Liver (tissue), 9 donors: ENCODE results near the gene LGI1. TPM values are rescaled to one million over a fixed set of nuclear protein-coding genes. Genes with fewer than 3 reads are reported as not detected.

Experiments used
- DNase-seq: peaks from one replicate; pipeline ENCODE4 v3.0.0-alpha.2; 2017; ENCODE audit warnings: low spot score
- H3K27ac ChIP-seq, 2 donors: one replicate each; pipeline ENCODE4 v1.7.0; 2013; ENCODE audit warnings: inconsistent platforms in 2 of 2, low read length in 2 of 2, control low read depth in 1 of 2, low read depth in 1 of 2, mild to moderate bottlenecking in 1 of 2
- H3K27me3 ChIP-seq, 4 donors: one replicate each; pipeline versions ENCODE4 v1.6.1 to v1.7.0; 2013; ENCODE audit warnings: low read length in 3 of 4, inconsistent platforms in 1 of 4, mild to moderate bottlenecking in 1 of 4, moderate library complexity in 1 of 4; ENCODE audit not compliant: control insufficient read depth in 4 of 4, insufficient read depth in 4 of 4
- H3K36me3 ChIP-seq, 4 donors: one replicate each; pipeline versions ENCODE4 v1.6.1 to v1.7.0; 2013; ENCODE audit warnings: low read length in 3 of 4, mild to moderate bottlenecking in 3 of 4, low read depth in 1 of 4, moderate library complexity in 1 of 4; ENCODE audit not compliant: control insufficient read depth in 4 of 4, insufficient read depth in 3 of 4
- H3K4me1 ChIP-seq, 4 donors: one replicate each; pipeline versions ENCODE4 v1.6.1 to v1.7.0; 2013; ENCODE audit warnings: low read length in 3 of 4, mild to moderate bottlenecking in 3 of 4, moderate library complexity in 1 of 4; ENCODE audit not compliant: control insufficient read depth in 4 of 4, insufficient read depth in 4 of 4
- H3K4me3 ChIP-seq, 3 donors: one replicate each; pipeline versions ENCODE4 v1.6.1 to v1.7.0; 2013; ENCODE audit warnings: low read length in 3 of 3, control low read depth in 1 of 3, low read depth in 1 of 3, mild to moderate bottlenecking in 1 of 3
- H3K9ac ChIP-seq, 2 donors: one replicate each; pipeline ENCODE4 v1.7.0; 2013; ENCODE audit warnings: low read length in 2 of 2, mild to moderate bottlenecking in 2 of 2, moderate library complexity in 2 of 2, control low read depth in 1 of 2, low read depth in 1 of 2
- H3K9me3 ChIP-seq, 4 donors: one replicate each; pipeline versions ENCODE4 v1.6.1 to v1.7.0; 2013; ENCODE audit warnings: low read length in 3 of 4; ENCODE audit not compliant: control insufficient read depth in 4 of 4
- ATF3 ChIP-seq: IDR thresholded peaks from 2 replicates; pipeline ENCODE4 v1.6.1; 2016; ENCODE audit warnings: antibody characterized with exemption
- CTCF ChIP-seq: fragments of 150-350 bp; IDR thresholded peaks from 2 replicates; pipeline ENCODE4 v1.5.1; 2017; ENCODE audit warnings: improper control_type of control experiment, low read depth, low read length; ENCODE audit not compliant: missing input control
- EGR1 ChIP-seq, 2 donors: IDR thresholded peaks; 2 replicates each; pipeline ENCODE4 v1.6.1; 2016 to 2018; ENCODE audit warnings: antibody characterized with exemption in 2 of 2, low read depth in 2 of 2
- FOXA1 ChIP-seq: IDR thresholded peaks from 2 replicates; pipeline ENCODE4 v1.6.1; 2016; ENCODE audit warnings: antibody characterized with exemption
- FOXA2 ChIP-seq: IDR thresholded peaks from 2 replicates; pipeline ENCODE4 v1.6.1; 2016; ENCODE audit warnings: antibody characterized with exemption
- GABPA ChIP-seq, 2 donors: IDR thresholded peaks in 1 of 2; conservative IDR thresholded peaks in 1 of 2; 2 replicates each; pipeline ENCODE4 v1.6.1; 2016; ENCODE audit warnings: antibody characterized with exemption in 2 of 2, mild to moderate bottlenecking in 1 of 2, moderate library complexity in 1 of 2
- HNF4A ChIP-seq, 2 donors: conservative IDR thresholded peaks; 2 replicates each; pipeline ENCODE4 v1.6.1; 2016; ENCODE audit warnings: antibody characterized with exemption in 2 of 2, mild to moderate bottlenecking in 2 of 2
- HNF4G ChIP-seq: IDR thresholded peaks from 2 replicates; pipeline ENCODE4 v1.6.1; 2016; ENCODE audit warnings: antibody characterized with exemption
- JUND ChIP-seq, 2 donors: IDR thresholded peaks; 2 replicates each; pipeline ENCODE4 v1.6.1; 2016; ENCODE audit warnings: antibody characterized with exemption in 2 of 2
- MAX ChIP-seq: IDR thresholded peaks from 2 replicates; pipeline ENCODE4 v1.6.1; 2016; ENCODE audit warnings: antibody characterized with exemption
- NR2F2 ChIP-seq: IDR thresholded peaks from 2 replicates; pipeline ENCODE4 v1.6.1; 2016; ENCODE audit warnings: antibody characterized with exemption
- RAD21 ChIP-seq, 2 donors: IDR thresholded peaks; 2 replicates each; pipeline ENCODE4 v1.6.1; 2016; ENCODE audit warnings: antibody characterized with exemption in 2 of 2, mild to moderate bottlenecking in 2 of 2
- REST ChIP-seq: IDR thresholded peaks from 2 replicates; pipeline ENCODE4 v1.6.1; 2016; ENCODE audit warnings: antibody characterized with exemption, mild to moderate bottlenecking
- RXRA ChIP-seq, 2 donors: IDR thresholded peaks; 2 replicates each; pipeline ENCODE4 v1.6.1; 2017 to 2018; ENCODE audit warnings: antibody characterized with exemption in 2 of 2, mild to moderate bottlenecking in 1 of 2
- SP1 ChIP-seq: IDR thresholded peaks from 2 replicates; pipeline ENCODE4 v1.6.1; 2018; ENCODE audit warnings: antibody characterized with exemption, mild to moderate bottlenecking
- TAF1 ChIP-seq: conservative IDR thresholded peaks from 2 replicates; pipeline ENCODE4 v1.6.1; 2016; ENCODE audit warnings: antibody characterized with exemption, mild to moderate bottlenecking
- YY1 ChIP-seq: IDR thresholded peaks from 2 replicates; pipeline ENCODE4 v1.6.1; 2016; ENCODE audit warnings: antibody characterized with exemption, mild to moderate bottlenecking
- ZBTB33 ChIP-seq: IDR thresholded peaks from 2 replicates; pipeline ENCODE4 v1.6.1; 2016; ENCODE audit warnings: antibody characterized with exemption
- WGBS: extraction: QIAGEN DNeasy Blood & Tissue Kit; methylation state at CpG from one replicate; pipeline ENCODE4 v1.1.7; 2013; 5-methylcytosine and 5-hydroxymethylcytosine counted together
- polyA plus RNA-seq, 2 donors: library from polyadenylated mRNA; stranded (reverse) in 1 of 2; unstranded in 1 of 2; fragments of 200-250 nt in 1 of 2; fragments of >200 nt in 1 of 2; fragmentation: Nextera tagmentation in 1 of 2; extraction: Ambion mirVana in 1 of 2; gene quantifications; one replicate each; pipeline versions ENCODE4 v1.2.1 to v1.2.3, GENCODE V29; 2013 to 2015
- total RNA-seq, 2 donors: library from RNA; depleted of rRNA; stranded (reverse); fragments of >200 nt; gene quantifications; one replicate each; pipeline ENCODE4 v1.2.3, GENCODE V29; 2014
- donor health status: healthy.
- donor health status: healthy.
- donor health status: healthy.
- donor health status: healthy.
- donor health status: healthy.

The LGI1 gene
- total and polyA plus RNA-seq, 4 donors = 0.28 to 1.2 (median 1.1) TPM; not detected in 1

- H3K9ac ChIP-seq = no peak overlapping the region
- H3K4me1 ChIP-seq = peaks cover 6 to 42% (median 38%) of the 10 kb centered on the region in 4 donors
- H3K27me3 ChIP-seq = no peaks in the 10 kb centered on the region
- no peaks in the 10 kb centered on the region for H3K36me3 ChIP-seq
- no peak overlapping the region for H3K27ac ChIP-seq
- H3K9me3 ChIP-seq = no peaks in the 10 kb centered on the region
- 55% methylated on average over 2 of the region's 2 CpGs for WGBS
- H3K4me3 ChIP-seq = no peak overlapping the region
- TF ChIP-seq RAD21 (IDR thresholded peaks at IDR 0.05) (no peak), EGR1 (IDR thresholded peaks at IDR 0.05; ENCODE audit: low read depth in 2 of 2) (no peak), RXRA (IDR thresholded peaks at IDR 0.05) (no peak), REST (no peak), ATF3 (no peak), JUND (IDR thresholded peaks at IDR 0.05) (no peak), GABPA (IDR thresholded peaks at IDR 0.05 in 1 of 2, conservative IDR thresholded peaks at IDR 0.05 in 1 of 2) (no peak), NR2F2 (no peak), YY1 (no peak), TAF1 (no peak), MAX (no peak), HNF4A (conservative IDR thresholded peaks at IDR 0.05) (no peak), FOXA1 (no peak), CTCF (no peak), FOXA2 (no peak), SP1 (no peak), HNF4G (no peak), ZBTB33 (no peak)
- DNase-seq = no peak
Observed at GRCh38 chr10:93777092-93777491, 19.4 kb downstream of the LGI1 start.
